Glomerular endothelial cell (primary cell): ENCODE measurements around the gene GAN. TPM values are rescaled to one million over a fixed set of nuclear protein-coding genes. Genes with fewer than 3 reads are reported as not detected.
"Not testable (repeated sequence)": the region's sequence is repeated elsewhere in the genome, so short reads cannot be mapped to it uniquely, and the experiment has no call there.

Source experiments
- DNase-seq: peaks from one replicate; pipeline ENCODE4 v3.0.0-alpha.2; 2011; ENCODE audit warnings: low read depth, low spot score; ENCODE audit errors: extremely low read depth
- total RNA-seq: library from RNA; depleted of rRNA; stranded (reverse); fragments of >200 nt; gene quantifications from 2 replicates; pipeline ENCODE4 v1.2.3, GENCODE V29; 2015

GAN gene
- total RNA-seq, 1 donor from 2014 or later: 8.1 TPM

- DNase-seq: no peak
These were observed 106.8 kb downstream of the GAN start for GRCh38 chr16:81421536-81421935.

GRCh38 chr16:81422153-81422552, 107.4 kb downstream of the GAN start:
- not testable (repeated sequence) for DNase-seq

GRCh38 chr16:81424771-81425170, 110.0 kb downstream of the GAN start:
- DNase-seq: no peak

DNA sequence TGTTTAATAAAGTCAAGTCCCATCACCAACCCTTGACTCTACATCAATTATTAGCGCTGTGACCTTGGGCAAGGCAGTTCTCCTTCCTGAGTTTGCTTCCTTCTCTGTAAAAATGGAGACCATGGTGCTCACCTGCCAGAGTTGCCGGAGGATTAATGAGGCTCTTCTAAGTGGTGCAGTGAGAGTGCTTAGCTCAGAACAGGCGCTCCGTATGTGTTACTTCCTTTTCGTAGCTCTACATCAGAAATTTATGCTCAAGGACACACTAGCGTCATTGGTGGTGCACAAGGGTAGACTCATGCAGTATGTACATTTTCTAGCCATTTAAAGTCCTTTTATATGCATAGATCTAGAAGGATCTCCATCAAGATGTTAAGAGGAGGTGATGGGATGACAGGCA, 112.5 kb downstream of the GAN start:
- DNase-seq: no peak

DNA sequence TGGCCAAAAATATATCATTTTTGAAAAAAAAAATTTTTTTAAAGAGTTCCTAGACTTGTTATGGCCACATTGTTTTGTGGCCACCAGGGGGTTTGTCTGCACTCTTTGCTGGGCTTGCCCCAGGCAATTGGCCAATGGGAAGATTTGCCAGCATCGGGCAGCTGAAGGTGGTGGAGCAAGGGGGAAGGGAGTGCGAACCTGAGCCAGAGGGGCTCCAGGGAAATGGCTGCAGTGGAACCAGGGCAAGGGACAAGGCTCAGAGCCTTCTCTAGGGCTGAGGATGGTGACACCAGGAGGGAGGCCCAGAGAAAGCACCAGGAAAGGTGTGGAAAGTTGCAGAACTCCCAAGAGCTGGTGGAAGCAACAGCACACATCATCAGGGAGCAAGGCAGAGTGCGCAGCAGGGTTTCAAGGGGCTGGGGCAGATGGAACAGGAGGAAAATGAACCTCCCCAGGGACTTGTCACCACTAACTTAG, 114.3 kb downstream of the GAN start:
- no peak for DNase-seq

DNA sequence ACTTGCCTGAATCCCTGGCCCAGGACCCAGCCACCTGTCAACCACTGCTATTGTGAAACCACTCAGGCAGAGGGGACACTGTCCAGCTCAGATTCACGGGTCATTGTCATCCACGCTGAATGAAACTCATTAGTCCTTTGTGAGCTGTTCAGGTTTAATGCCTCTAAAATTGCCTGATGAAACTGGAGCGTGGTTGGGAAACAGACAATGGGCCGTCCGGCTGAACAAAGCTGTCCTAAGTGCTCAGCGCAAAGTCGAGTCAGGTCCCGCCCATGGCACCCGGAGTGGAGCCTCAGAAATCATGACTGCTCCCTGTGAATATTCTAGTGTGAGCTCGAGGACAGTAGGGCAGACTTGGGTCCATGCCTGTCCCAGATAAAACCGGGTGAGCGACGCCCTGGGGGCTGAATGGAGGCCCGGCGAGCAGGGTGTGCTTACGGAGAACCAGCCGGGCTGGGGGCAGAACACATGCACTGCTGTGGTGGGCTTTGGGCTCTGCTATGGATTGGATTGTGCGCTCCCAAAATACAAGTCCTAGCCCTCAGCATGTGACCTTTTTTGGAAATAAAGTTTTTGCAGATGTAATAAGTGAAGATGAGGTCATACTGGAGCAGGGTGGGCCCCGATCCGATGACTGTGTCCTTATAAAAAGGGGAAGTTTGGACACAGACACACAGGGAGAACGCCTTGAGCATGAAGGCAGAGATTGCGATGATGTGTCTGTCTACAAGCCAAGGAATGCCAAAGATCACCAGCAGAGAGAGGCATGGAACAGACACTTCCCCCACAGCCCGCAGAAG, 117.0 kb downstream of the GAN start:
- no peak for DNase-seq

DNA sequence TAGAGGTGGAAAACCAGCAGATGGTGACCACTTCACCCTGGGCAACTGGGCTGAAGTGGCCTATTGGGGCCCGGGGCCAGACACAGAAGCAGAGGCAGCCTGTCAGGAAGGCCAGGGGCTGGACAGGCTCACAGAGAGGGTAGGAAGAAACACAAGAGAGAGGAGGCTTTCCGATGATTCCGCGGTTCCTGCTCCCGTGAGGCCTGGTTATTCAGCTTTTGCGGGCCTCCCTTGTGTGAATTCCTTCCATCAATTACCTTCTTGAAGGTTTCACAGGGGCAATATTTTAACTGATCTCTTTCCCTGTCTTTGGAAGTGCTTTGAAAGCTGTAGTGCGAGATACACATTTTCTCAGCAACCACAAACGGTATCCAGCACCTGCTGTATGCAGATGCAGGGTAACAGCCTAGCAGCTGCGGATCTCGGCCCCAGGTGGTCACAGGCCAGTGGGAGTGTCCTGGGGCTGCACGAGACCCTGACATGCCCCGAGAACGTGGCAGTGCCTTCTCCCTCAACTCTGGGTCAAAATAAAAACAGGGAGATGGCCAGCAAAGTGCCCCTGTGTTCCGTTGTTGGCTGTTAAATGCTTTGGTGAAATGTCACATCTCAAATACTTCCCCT, 118.3 kb downstream of the GAN start:
- DNase-seq: no peak

- DNase-seq: no peak
These were observed 120.3 kb downstream of the GAN start for GRCh38 chr16:81435103-81435502.

DNA sequence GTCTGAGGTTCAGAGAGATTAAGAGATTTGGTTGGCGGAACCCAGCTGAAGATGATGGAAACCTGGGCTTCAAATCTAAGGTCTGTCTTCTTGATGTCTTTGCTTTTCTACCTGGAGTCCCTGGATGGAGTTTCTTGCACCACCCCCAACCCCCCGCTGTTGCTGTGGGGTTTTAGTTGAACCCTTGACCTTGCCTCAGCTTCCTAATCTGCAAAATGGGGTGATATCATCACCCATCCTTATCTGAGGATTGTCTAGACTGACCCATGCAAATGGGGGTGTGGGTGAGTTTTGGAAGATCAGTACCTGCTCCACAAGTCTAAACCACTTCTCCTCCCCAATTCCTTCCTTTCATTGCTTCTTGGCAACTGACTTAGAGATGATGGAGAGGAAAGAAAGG, 120.8 kb downstream of the GAN start:
- no peak for DNase-seq

DNA sequence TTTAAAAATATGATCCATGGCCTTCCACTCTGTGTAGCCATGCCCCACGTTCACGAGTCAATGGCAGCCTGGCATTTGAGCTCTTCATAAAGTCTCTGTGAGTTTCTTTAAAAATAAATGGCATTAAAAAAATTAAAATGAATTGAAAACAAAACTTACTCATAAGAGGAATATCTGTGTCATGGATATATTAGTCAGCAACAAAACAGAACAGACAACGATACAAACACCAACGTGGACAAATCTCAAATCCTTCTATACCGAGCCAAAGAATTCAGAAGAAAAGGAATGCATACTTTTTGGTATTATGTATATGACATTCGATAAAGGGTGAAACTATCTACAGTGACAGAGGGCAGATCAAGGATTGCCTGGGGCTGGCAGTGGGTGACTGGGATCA, 121.6 kb downstream of the GAN start:
- no peak for DNase-seq

DNA sequence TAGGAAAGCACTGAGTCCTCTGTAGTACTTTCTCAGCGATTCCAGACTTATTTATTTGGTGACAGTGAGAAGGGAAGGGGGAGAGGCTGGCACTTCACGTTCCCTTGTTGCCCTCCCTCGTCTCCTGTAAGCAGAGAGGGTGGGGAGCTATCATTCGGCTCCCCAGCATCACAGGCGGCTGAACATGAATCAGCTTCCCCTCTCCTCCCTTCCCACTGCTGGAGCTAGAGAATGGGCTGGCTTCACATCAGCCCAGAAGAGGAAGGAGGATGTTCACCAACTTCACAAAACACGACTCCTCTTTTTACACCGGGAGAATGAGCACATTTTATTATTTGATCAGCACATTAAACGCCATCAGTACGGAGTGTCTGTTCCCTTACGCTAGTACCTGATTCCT, 123.1 kb downstream of the GAN start:
- DNase-seq: no peak

Other genes starting within 250 kb of the GAN start
- gene C16orf46, start 237.7 kb upstream of the GAN start, total RNA-seq: 0.58 TPM in 1 of 2 replicates, not detected in the other
- gene GCSH, start 218.6 kb upstream of the GAN start, total RNA-seq: 17.2 and 23.1 TPM in 2 replicates
- gene BCO1, start 76.3 kb upstream of the GAN start, total RNA-seq: not detected in 2 replicates
- gene CMIP, start 129.8 kb downstream of the GAN start, total RNA-seq: 41.9 and 111 TPM in 2 replicates